ENCODE data around the gene CKM.
A peak's percentile ranks its signal among the peaks of the same experiment; 100 is the strongest.
"Not testable (repeated sequence)": the region's sequence is repeated elsewhere in the genome, so short reads cannot be mapped to it uniquely, and the experiment has no call there.

The CKM gene

DNA sequence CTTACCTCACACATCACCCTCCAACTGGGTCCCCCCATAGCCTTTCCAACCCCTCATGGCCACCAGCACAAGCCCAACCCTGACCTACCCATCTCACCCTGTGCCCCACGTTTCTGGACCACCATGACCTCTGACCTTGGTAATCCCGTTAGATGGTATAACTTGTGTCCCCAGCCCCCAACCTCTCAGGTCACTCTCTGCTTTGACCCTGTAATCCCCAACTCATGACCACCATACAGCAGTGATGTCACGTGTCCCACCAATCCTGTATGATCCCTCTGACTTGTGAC, 26.4 kb upstream of the CKM start:
- no peak for DNase-seq (ENCODE audit: low read depth in 2 of 2)

DNA sequence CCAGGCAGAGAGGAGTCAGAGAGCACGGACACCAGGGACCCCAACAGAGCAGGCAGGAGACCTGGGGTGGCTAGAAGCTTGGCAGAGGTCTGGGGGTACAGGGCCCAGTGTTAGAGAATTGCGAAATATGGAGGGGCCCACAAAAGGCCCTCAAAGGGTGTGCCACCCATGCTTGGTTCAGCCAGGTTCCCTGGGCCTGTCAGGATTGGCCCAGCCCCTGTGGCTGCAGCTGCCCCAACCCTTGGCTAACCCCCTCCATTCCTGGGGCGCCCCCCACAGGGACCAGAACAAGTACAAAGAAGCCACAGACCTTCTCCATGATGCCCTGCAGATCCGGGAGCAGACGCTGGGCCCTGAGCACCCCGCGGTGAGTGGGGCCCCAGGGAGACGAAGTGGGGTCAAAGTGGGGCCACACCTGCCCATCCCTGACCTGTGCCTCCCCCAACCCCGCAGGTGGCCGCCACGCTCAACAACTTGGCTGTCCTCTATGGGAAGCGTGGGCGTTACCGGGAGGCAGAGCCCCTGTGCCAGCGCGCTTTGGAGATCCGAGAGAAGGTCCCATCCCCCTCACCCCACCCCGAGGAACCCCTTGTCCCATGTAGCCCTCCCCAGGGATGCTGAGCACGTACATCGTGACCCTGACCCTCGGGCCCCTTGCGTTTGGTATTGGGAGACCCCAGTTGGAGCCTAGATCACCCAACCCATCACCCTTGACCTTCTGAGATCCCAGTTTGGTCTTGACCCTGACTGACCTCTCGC, 25.9 kb upstream of the CKM start:
- DNase-seq (ENCODE audit: low read depth in 2 of 2): no peak

DNA sequence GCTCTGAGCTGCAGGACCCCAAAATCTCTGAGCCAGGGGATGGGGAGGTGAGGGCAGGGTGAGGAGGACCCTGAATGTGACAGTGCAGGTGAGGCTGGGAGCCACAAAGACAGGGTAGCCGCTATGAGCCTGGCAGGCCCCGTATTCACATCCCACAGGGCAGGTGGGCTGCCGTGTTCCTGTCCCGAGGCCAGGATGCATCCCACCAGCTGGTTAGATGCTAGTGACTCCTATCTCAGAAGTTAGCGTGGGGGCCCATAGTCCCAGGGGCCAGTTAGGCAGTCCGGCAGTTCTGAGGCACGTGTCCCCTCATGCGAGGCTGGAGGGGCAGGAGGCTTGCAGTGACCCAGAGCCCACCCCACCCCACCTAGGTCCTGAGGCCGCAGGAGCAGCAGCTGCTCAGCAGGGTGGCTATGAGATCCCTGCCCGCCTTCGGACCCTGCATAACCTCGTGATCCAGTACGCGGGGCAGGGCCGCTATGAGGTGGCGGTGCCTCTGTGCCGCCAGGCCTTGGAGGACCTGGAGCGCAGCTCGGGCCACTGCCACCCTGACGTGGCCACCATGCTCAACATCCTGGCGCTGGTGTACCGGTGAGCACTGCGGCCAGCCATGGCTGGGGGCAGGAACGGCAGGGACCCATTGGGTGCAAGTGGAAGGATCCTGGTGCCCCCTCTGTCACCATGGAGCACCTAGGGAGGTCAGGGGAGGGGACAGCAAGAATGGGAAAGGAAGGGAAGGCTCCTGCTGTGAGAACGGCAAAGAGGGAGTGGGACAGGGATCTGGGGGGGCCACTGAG, 25.1 kb upstream of the CKM start:
- DNase-seq (ENCODE audit: low read depth in 2 of 2): no peak

DNA sequence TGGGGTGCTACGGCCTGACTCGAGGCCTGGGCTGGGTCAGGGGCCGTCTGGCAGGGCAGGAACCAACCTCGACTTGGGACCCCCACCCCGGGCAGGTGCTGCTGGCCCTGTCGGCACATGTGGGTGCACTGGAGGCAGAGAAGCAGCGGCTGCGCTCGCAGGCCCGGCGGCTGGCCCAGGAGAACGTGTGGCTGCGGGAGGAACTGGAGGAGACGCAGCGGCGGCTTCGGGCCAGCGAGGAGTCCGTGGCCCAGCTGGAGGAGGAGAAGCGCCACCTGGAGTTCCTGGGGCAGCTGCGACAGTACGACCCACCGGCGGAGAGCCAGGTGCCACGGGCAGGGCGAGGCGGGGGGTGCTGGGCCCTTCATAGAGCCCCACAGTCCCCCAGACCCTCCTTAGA, 23.8 kb upstream of the CKM start:
- DNase-seq (ENCODE audit: low read depth in 2 of 2): no peak

DNA sequence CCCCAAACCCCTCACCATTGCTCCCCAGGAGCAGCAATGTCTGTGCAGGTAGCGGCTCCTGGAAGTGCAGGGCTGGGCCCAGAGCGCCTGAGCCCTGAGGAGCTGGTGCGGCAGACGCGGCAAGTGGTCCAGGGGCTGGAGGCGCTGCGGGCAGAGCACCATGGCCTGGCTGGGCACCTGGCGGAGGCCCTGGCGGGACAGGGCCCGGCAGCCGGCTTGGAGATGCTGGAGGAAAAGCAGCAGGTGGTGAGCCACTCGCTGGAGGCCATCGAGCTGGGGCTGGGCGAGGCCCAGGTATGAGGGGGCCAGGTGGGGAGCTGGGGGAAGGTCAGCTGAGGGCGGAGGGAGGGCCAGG, 22.8 kb upstream of the CKM start:
- no peak for DNase-seq (ENCODE audit: low read depth in 2 of 2)

DNA sequence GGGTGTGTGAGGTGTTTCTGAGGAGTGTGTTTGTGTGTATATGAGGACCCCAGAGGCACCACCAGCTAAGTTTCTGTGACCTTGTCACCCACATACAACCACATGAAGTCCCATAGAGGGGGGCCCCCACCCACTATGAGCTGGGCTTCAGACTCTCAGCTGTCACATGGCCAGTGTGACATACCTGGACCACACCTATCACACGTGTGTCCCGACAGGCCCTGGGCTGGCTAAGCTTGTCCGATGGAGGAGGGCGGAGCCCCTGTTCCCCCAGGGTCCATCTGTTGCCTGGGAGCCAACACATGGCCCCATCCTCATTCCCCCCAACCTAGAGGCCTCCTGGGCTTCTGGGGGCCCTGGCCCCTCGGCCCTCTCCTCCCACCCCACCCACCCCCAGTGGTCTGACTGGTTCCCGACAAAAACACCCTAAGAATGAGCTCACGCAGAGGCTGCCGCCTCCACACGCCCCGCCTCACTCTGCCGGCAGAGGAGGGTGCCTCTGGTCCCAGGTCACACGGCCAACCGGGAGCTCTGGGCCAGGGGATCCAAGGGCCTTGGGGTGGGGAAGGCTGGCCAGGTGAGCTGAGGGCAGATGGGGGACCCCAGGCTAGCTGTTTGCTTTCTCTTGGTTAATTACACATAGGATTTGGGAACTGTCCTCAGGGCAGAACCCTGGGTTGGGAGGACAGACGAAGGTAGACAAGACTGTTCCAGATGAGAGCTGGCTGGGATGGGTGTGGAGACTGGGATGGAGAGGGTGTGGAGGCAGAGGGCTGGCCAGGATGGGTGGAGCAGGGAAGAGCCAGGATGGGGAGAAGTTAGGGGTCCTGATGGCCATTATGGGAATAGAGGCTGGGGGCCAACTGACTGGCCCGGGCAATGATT, 22.2 kb upstream of the CKM start:
- DNase-seq (ENCODE audit: low read depth in 2 of 2): no peak

DNA sequence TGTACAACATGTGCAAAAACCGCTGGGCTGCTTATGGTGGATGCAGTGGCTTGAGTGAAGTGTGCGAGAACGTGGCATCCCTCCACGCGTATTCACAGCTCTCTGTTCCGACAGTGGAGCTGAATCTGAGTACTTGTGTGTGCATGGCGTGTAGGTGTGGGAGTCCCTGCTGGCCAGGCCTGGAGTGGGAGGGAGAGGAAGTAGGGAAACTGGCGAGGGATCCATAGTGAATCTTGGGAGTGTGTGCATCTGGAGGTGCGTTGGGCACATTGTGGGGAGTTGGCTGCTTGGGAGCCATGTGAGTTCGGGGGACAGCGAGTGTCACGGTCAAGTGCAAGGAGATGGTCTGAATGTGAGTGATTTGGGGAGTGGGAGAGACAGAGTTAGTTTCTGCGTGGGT, 20.2 kb upstream of the CKM start:
- DNase-seq (ENCODE audit: low read depth in 2 of 2): no peak

DNA sequence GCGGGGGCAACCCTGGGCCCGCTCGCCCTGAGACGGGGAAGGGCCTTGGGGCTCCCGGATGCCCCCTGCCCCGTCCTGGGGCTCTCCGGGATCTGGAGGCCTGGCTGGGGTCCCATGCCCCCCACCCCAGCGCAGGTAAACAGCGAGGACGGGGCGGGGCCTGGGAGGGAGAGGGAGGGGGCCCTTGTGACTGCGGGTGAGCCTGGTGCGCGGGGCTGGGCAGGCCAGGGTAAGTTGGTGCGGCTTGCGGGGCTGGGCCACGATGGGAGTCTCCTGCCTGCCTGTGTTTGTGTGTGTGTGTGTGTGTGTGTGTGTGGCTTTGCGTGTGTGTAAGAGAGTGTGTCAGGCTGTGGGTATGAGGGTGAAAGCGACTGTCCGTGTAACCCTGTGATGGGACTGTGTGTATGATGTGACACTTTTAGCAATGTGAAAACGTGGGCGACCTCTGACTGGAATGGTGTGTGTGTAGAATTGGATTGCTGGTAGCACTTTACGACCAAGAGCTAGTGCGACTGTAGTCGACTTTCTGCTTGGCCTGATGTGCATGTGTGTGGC, 18.3 kb upstream of the CKM start:
- no peak for DNase-seq (ENCODE audit: low read depth in 2 of 2)

DNA sequence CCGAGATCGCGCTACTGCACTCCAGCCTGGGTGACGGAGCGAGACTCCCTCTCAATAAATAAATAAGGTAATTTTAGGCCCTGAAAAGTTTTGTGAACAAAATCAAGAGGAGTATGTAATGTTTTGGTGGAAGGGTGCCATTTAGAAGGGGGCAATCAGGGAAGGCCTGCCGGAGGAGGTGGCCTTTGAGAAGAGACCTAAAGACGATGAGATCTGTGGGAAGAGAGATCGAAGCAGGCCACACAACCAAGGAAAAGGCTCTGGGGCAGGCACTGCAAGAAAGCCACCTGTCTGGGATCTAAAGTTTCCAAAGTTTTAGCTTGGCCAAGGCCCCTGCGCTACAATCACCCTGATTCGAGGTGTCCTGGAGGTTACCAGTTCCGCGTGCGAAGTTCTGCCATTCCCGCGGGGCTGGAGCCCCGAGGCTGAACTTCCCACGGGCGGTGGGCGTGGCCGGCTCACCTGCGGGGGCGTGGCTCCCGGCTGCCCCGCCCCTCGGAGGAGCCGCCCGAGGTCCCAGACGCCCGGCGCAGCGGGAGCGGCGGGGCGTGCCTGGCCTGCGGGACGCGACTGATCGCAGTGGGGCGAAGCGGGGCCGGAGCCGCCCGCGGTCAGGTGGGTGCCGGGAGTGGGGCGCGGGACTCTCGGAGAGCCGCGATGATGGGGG, 17.7 kb upstream of the CKM start, which contains the start of gene KLC3:
KLC3 (plus strand) TSS at position 519 of the 667 bp plus-strand sequence. CDS start 4,792 bp downstream, outside the sequence.
- DNase-seq (ENCODE audit: low read depth in 2 of 2): peak in 1 of 2 donors; percentile 20

DNA sequence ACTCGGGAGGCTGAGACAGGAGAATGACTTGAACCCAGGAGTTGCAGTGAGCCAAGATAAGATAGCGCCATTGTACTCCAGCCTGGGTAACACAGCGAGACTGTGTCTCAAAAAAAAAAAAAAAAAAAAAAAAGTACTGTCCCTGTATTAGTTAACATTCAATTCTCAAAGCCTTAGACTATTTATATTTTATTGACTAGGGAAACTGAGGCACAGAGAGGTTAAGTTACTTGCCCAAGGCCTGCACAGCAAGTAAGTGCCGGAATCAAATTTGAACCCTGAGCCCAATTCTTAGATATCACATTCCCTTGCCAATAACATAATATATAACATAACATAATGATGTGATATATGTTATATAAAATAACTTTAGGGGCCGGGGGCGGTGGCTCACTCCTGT, 17.0 kb upstream of the CKM start:
- DNase-seq (ENCODE audit: low read depth in 2 of 2): no peak

DNA sequence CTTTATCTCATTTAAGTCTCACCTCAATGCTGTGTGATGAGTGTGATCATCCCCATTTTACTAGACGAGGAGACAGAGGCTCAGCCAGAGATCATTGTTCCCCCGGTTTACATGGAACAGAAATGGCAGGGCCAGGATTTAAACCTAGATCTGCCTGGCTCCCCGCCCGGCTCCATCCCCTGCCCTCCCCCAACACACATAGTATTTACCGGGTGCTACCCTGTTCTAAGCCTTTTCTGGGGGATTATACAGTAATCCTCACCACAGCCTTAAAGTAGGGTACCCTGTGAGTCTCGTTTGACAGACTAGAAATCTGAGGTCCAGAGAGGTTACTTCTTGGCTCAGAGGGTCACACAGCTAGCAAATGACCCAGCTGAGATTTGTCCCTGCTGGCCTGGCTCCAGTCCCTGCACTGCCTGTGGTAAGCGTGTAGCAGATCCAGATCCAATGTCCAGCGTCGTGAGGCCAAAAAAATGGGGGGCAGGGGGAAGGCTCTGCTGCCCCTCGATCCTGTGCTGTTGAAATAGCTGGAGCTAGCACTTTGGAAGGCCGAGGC, 14.1 kb upstream of the CKM start:
- DNase-seq (ENCODE audit: low read depth in 2 of 2): no peak

DNA sequence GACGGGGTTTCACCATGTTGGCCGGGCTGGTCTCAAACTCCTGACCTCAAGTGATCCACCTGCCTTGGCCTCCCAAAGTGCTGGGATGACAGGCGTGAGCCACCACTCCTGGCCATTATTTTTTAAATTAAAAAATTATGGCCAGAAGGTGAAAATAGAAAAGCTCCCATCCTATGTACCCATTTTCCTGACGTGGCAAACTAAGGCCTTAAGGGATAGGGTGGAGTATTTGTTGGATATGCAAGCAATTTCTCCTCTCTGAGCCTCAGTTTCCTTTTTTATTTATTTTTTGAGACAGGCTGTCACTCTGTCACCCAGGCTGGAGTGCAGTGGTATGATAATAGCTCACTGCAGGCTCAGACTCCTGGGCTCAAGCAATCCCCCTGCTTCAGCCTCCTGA, 12.2 kb upstream of the CKM start:
- not testable (repeated sequence) for DNase-seq (ENCODE audit: low read depth in 2 of 2)

DNA sequence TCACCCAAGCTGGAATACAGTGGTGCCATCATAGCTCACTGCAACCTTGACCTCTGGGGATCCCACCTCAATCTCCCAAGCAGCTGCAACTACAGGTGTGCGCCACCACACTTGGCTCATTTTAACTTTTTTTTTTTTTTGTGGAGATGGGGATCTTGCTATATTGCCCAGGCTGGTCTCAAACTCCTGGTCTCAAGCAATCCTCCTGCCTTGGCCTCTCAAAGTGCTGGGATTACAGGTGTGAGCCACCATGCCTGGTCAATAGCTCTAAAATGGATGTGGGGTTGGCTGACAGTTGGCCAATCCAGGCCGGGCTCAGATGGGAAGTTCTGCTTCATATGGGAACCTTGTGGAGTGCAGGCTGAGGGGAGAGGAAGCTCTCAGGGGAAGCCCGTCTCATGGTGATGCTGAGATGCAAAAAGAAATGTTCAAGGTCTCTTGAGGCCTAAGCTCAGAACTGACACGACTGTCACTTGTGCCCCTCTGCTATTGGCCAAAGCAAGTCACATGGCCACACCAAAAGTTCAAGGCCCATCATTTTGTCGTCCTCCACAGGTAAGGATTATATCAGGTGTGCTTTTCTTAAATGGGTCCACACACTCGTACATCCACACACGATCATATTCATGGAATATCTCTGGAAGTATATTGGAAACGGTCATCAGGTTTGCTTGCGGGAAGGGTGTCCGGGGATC, 11.1 kb upstream of the CKM start:
- DNase-seq (ENCODE audit: low read depth in 2 of 2): no peak

DNA sequence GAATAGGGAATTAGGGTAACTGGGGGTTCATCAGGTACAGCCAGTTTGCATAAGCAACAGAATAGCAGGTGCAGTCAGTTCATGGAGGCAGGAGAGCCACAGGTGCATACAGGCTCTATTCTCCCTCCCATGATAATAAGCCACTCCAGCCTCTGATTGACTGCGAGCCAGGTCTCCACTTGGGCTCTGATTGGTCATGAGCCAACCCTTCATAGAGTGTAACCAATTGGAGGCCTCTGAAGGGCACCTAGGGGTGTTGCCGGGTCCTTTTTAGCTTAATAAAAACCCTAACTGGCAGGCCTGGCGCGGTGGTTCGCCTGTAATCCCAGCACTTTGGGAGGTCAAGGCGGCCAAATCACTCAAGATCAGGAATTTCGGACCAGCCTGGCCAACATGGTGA, 8.7 kb upstream of the CKM start:
- DNase-seq (ENCODE audit: low read depth in 2 of 2): no peak

DNA sequence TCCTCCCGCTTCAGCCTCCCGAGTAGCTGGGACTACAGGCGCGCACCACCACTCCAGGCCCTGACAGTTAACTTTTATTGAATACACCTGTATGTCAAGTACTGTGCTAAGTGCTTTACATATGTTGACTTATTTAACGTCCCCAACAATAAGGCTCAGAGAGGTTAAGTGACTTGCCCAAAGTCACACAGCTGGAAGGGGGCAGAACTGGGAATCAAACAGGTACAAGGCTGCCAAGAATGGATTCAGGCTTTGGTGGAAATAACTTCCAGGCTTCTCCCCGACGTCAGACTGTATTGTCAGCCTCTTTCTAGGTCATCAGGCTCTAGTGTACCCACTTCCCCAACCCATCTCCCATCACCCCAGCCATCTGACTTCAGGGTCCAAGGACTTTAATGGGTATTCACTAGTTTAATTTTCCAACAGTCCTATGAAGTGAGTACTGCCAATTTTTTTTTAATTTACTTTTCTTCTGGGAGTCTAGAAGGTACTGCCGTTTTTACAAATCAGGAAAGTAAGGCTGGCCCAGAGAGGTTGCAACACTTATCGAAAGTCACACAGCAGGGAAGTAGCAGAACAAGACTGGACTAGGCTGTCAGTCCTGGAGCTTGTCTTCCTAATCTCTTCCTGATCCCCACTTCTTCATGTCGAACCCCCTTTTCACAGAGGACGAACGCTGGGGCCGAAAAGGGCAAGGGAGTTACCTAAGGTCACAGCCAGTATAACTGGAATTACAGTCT, 4.9 kb upstream of the CKM start:
- no peak for DNase-seq (ENCODE audit: low read depth in 2 of 2)

DNA sequence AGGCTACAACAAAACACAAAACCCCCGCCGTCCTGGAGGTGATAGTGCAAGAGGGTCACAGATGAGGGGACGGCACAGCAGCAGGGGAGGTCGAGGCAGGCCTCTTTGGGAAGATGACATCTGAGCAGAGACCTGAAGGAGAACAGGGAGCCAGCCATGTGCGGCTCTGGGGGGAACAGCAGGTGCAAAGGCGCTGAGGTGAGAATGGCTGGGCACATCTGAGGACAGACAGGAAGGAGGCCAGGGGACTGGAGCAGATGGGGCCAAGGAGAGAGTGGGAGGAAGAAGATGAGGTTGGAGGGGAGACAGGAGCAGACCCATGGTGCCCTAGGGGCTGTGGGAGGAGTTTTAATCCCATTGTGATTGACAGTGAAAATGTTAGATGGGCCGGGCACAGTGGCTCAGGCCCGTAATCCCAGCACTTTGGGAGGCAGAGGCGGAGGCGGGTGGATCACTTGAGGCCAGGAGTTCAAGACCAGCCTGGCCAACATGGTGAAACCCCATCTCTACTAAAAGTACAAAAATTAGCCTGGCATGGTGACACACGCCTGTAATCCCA, 1.8 kb upstream of the CKM start:
- DNase-seq (ENCODE audit: low read depth in 2 of 2): no peak

DNA sequence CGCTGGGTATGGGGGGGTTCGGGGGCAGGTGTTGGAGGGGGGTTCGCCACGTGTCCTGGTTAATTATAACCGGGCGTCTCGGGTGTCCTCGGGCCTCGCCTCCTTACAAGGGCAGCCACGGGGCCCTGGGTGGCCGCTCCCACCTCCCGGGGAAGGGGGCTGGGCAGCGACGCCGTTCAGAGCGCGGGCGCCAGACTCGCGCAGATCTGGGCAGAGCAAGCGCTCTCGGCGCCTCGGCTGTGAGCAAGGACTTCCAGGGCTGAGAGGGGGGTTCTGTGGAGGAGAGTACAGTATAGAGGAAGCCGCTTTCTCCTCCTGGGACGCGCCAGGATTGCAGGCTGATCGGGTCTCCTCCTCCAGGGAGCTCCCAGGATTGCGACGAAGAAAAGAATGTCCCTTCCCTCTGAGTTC, 1.0 kb upstream of the CKM start:
- no peak for DNase-seq (ENCODE audit: low read depth in 2 of 2)

DNA sequence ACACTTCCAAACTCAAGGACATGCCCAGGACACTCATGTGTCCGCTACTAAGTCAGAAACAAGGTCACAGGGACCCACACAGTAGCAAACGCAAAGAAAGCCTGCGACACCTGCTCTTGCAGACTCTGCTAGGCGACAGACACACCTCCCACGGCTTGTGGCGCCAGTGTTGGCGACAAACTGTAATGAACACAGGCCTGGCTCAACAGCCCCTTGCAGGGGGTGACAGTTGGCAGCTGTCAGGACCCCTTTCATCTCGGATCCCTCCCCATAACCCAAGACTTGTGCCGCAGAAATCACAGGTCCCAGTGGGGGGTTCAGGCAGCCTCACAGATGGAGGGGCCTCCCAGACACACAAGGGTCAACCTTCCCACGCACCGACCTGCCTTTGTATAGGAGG, 364 bp downstream of the CKM start:
- DNase-seq (ENCODE audit: low read depth in 2 of 2): no peak

DNA sequence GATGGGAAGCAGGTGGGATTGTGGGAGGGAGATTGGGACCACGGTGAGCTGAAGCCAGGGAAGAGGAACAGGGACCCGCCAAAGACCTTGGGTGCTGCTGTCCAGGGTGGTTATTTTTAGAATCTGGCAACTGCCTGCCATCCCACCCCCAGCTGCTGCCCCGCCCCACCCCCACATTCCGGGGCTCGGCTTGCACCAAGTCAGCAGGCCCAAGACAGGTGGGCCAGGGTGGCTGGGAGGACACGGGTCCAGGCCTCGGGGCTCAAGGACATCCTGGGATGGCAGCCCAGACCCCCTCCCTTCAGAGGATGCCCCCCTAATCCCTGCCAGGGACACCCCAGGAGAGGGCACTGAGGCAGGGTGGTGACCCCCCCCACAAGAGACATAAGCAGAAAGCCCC, 827 bp downstream of the CKM start:
- DNase-seq (ENCODE audit: low read depth in 2 of 2): no peak
